Measurements from ENCODE around the gene CNNM3. TPM values are rescaled to one million over a fixed set of nuclear protein-coding genes. Genes with fewer than 3 reads are reported as not detected.

Gene CNNM3
- polyA plus RNA-seq, 4 donors: 5.7 to 36.8 (median 11.3) TPM

DNA sequence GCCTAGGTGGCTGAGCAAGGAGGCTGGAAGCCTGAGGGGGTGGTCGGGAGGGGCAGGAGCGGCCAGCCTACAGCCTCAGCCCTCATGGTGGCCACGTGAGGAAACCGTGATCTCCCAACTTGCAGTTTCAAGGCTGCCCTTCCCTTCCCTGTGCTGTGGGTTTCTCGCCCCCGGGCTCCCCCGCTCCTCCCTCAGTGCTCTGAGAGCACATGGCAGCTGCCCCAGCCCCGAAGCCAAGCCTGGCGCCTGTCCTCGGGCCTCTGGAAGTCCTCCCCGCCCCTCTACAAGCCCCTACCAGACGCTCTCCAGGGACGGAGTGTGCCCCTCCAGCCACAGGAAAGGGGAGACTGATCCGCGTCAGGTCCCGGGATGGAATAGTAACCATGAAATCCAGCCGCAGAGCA is 28.3 kb downstream of the CNNM3 start:
- Histone ChIP-seq H3K36me3 (ENCODE audit: control insufficient read depth in 3 of 3, insufficient read depth in 2 of 3, low read depth in 1 of 3, low read length in 3 of 3) (peaks cover 2 to 57% (median 5%) of the 10 kb centered on the region in 3 donors), H3K4me3 (ENCODE audit: low read depth in 1 of 3, low read length in 3 of 3) (no peak overlapping the region), H3K4me1 (ENCODE audit: control insufficient read depth in 3 of 3, insufficient read depth in 2 of 3, low read depth in 1 of 3, low read length in 2 of 3) (no peaks in the 10 kb centered on the region), H3K9me3 (ENCODE audit: control insufficient read depth in 2 of 2, insufficient read depth in 1 of 2, low read depth in 1 of 2, low read length in 1 of 2) (no peaks in the 10 kb centered on the region), H3K27ac (ENCODE audit: low read depth in 1 of 3, low read length in 2 of 3) (no peak overlapping the region), H3K27me3 (ENCODE audit: control insufficient read depth in 3 of 3, insufficient read depth in 3 of 3, low read length in 3 of 3) (no peaks in the 10 kb centered on the region)
- DNase-seq (no peak), FAIRE-seq (no peak)
- WGBS, 3 donors: 86 to 93% (median 88%) methylated on average over 16 to 17 of the region's 17 CpGs

DNA sequence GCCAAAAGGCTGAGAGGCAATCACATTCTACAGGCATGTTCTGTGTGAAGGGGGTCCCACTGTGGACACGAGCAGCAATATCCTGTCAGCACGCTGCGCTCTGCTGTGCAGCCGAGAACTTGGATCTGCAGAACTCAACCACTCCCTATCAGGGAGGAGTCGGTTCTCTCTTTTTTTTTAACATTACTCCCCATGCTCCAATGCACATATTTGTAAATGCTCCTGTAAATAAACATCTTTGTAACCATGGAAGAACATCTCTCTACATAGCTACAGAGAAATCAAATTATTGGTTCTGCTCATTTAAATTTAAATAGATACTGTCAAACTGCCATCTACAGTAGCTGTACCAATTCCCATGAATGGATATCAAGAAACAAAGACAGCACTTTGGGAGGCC is 30.8 kb downstream of the CNNM3 start:
- 90 to 97% (median 92%) methylated on average over 5 of the region's 5 CpGs for WGBS, 3 donors
- DNase-seq (no peak), FAIRE-seq (no peak)
- H3K9me3 ChIP-seq (ENCODE audit: control insufficient read depth in 2 of 2, insufficient read depth in 1 of 2, low read depth in 1 of 2, low read length in 1 of 2): no peaks in the 10 kb centered on the region
- peaks cover 7 to 53% (median 8%) of the 10 kb centered on the region in 3 donors for H3K36me3 ChIP-seq (ENCODE audit: control insufficient read depth in 3 of 3, insufficient read depth in 2 of 3, low read depth in 1 of 3, low read length in 3 of 3)
- H3K4me1 ChIP-seq (ENCODE audit: control insufficient read depth in 3 of 3, insufficient read depth in 2 of 3, low read depth in 1 of 3, low read length in 2 of 3): no peaks in the 10 kb centered on the region
- no peak overlapping the region for H3K4me3 ChIP-seq (ENCODE audit: low read depth in 1 of 3, low read length in 3 of 3)
- H3K27me3 ChIP-seq (ENCODE audit: control insufficient read depth in 3 of 3, insufficient read depth in 3 of 3, low read length in 3 of 3): no peaks in the 10 kb centered on the region
- H3K27ac ChIP-seq (ENCODE audit: low read depth in 1 of 3, low read length in 2 of 3): no peak overlapping the region

DNA sequence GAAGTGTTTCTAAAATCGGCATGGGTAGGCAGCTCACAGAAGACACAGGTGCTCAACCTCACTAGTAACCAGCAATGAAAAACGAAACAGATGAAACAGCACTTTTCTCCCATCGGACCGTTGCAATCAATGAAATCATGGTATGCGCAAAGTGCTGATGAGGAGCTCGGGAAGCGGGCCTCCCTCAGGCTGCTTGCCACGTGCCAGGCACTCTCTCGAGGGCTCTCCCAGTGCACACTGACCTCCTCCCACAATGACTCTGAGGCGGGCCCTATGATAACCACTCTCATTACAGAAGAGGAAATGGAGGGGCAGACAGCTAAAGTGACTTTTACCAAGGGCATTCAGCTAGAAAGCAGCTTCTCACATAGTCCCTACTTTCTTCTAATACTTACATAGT is 31.5 kb downstream of the CNNM3 start:
- no peak overlapping the region for H3K27ac ChIP-seq (ENCODE audit: low read depth in 1 of 3, low read length in 2 of 3)
- no peaks in the 10 kb centered on the region for H3K27me3 ChIP-seq (ENCODE audit: control insufficient read depth in 3 of 3, insufficient read depth in 3 of 3, low read length in 3 of 3)
- DNase-seq (no peak), FAIRE-seq (no peak)
- H3K9me3 ChIP-seq (ENCODE audit: control insufficient read depth in 2 of 2, insufficient read depth in 1 of 2, low read depth in 1 of 2, low read length in 1 of 2): no peaks in the 10 kb centered on the region
- H3K4me1 ChIP-seq (ENCODE audit: control insufficient read depth in 3 of 3, insufficient read depth in 2 of 3, low read depth in 1 of 3, low read length in 2 of 3): no peaks in the 10 kb centered on the region
- no peak overlapping the region for H3K4me3 ChIP-seq (ENCODE audit: low read depth in 1 of 3, low read length in 3 of 3)
- H3K36me3 ChIP-seq (ENCODE audit: control insufficient read depth in 3 of 3, insufficient read depth in 2 of 3, low read depth in 1 of 3, low read length in 3 of 3): peaks cover 7 to 54% (median 8%) of the 10 kb centered on the region in 3 donors
- WGBS, 3 donors: 83 to 84% (median 84%) methylated on average over 10 of the region's 10 CpGs

DNA sequence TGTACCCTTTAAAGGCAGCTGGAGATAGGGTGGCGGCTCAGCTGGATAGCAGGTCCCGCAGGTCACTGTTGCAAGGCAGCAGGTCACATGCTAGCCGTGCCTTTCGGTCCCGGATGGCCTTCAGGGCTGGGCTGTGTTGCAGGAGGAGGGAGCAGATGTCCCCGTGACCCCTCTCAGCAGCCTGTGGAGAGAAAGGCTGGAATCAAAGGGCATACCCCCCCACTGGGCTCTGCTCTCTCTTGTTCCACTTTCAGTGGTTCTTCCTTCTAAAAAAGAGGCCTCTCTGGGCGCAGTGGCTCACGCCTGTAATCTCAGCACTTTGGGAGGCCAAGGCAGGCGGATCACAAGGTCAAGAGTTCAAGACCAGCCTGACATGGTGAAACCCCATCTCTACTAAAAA is 32.2 kb downstream of the CNNM3 start:
- DNase-seq (no peak), FAIRE-seq (no peak)
- no peaks in the 10 kb centered on the region for H3K9me3 ChIP-seq (ENCODE audit: control insufficient read depth in 2 of 2, insufficient read depth in 1 of 2, low read depth in 1 of 2, low read length in 1 of 2)
- WGBS, 3 donors: 87 to 97% (median 91%) methylated on average over 9 of the region's 9 CpGs
- H3K27ac ChIP-seq (ENCODE audit: low read depth in 1 of 3, low read length in 2 of 3): no peak overlapping the region
- no peak overlapping the region for H3K4me3 ChIP-seq (ENCODE audit: low read depth in 1 of 3, low read length in 3 of 3)
- no peaks in the 10 kb centered on the region for H3K4me1 ChIP-seq (ENCODE audit: control insufficient read depth in 3 of 3, insufficient read depth in 2 of 3, low read depth in 1 of 3, low read length in 2 of 3)
- no peaks in the 10 kb centered on the region for H3K27me3 ChIP-seq (ENCODE audit: control insufficient read depth in 3 of 3, insufficient read depth in 3 of 3, low read length in 3 of 3)
- peaks cover 7 to 58% (median 15%) of the 10 kb centered on the region in 3 donors for H3K36me3 ChIP-seq (ENCODE audit: control insufficient read depth in 3 of 3, insufficient read depth in 2 of 3, low read depth in 1 of 3, low read length in 3 of 3)

DNA sequence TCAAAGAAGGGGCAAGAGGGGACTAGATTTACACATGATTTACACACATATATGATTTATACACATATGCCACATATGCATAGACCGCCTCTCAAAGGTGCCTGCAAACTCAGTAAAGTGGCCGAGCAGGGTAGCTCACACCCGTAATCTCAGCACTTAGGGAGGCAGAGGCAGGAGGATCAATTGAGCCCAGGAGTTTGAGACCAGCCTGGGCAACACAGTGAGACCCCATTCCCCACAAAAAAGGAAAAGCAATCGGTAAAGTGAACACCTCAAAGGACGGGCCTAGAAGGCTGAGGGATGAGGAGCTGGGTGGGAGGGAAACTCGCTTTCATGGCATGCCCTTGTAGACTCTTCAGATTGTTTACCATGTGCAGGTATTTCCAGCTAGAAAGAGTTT is 36.6 kb downstream of the CNNM3 start:
- DNase-seq (no peak), FAIRE-seq (no peak)
- Histone ChIP-seq H3K27me3 (ENCODE audit: control insufficient read depth in 3 of 3, insufficient read depth in 3 of 3, low read length in 3 of 3) (no peaks in the 10 kb centered on the region), H3K27ac (ENCODE audit: low read depth in 1 of 3, low read length in 2 of 3) (no peak overlapping the region), H3K4me3 (ENCODE audit: low read depth in 1 of 3, low read length in 3 of 3) (no peak overlapping the region), H3K9me3 (ENCODE audit: control insufficient read depth in 2 of 2, insufficient read depth in 1 of 2, low read depth in 1 of 2, low read length in 1 of 2) (no peaks in the 10 kb centered on the region), H3K36me3 (ENCODE audit: control insufficient read depth in 3 of 3, insufficient read depth in 2 of 3, low read depth in 1 of 3, low read length in 3 of 3) (peaks cover 3 to 39% (median 18%) of the 10 kb centered on the region in 3 donors), H3K4me1 (ENCODE audit: control insufficient read depth in 3 of 3, insufficient read depth in 2 of 3, low read depth in 1 of 3, low read length in 2 of 3) (peaks cover 0 to 11% (median 3%) of the 10 kb centered on the region in 3 donors)
- WGBS, 3 donors: 94 to 97% (median 97%) methylated on average over 6 of the region's 6 CpGs

DNA sequence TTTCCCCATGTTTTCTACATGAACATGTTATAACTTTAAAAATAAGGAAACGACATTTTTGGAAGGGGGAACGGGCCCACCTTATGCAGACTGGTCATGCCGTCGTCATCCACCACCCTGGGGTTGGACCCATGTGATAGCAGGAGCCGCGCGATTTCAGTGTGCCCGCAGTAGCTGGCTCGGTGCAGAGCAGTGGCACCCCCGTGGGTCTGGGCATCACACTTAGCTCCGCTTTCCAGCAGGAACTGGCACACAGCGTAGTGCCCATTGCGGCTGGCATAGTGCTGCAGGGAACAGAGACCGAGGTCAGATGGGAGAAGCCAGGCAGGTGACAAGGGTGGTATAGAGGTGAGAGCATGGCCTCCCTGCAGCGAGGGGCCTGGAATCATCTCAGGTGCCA is 37.3 kb downstream of the CNNM3 start:
- DNase-seq: no peak
- Histone ChIP-seq H3K4me1 (ENCODE audit: control insufficient read depth in 3 of 3, insufficient read depth in 2 of 3, low read depth in 1 of 3, low read length in 2 of 3) (peaks cover 0 to 11% (median 3%) of the 10 kb centered on the region in 3 donors), H3K9me3 (ENCODE audit: control insufficient read depth in 2 of 2, insufficient read depth in 1 of 2, low read depth in 1 of 2, low read length in 1 of 2) (no peaks in the 10 kb centered on the region), H3K27me3 (ENCODE audit: control insufficient read depth in 3 of 3, insufficient read depth in 3 of 3, low read length in 3 of 3) (no peaks in the 10 kb centered on the region), H3K36me3 (ENCODE audit: control insufficient read depth in 3 of 3, insufficient read depth in 2 of 3, low read depth in 1 of 3, low read length in 3 of 3) (peaks cover 2 to 34% (median 15%) of the 10 kb centered on the region in 3 donors), H3K4me3 (ENCODE audit: low read depth in 1 of 3, low read length in 3 of 3) (no peak overlapping the region), H3K27ac (ENCODE audit: low read depth in 1 of 3, low read length in 2 of 3) (no peak overlapping the region)
- FAIRE-seq: no peak
- WGBS, 3 donors: 95 to 97% (median 96%) methylated on average over 15 of the region's 15 CpGs

DNA sequence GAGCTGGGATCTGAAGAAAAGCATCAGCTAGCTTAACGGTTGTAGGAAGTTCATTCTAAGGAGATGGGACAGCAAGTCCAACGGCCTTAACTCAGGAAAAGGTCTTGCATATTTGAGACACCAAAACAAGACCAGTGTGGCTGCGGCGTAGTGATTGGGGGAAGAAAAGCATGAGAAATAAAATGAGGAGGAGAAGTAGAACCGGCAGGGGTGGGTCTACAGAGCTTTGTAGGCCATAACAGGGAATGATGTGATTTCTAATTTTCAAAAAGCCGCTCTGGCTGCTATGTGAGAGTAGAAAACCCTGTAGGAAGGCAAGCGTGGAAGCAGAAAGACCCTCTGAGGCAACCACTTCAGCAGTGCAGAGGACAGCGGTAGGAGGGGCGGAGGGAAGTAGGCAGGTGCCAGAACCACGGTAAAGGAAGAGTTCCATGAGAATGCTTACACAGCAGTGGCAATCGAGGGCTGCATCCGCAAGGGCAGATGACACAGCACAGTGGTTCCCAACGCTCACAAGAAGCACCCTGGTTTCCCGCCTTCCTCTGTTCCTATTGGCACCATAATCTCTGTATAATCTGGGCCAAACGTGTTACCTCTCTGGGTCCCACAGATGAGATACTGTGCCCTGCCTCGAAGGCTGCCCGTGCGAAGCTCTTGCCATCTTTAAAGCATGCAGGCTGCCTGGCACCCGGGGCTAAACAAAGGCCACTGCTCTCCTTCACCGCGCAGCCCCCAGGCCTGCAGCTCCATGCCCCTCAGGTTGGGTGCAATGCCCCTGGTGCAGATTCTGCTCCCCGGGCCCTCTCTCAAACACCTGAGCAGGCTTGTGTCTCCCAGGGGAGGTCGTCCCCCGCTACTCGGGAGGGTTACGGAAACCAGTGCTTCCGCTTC is 41.0 kb downstream of the CNNM3 start:
- peak overlapping the region; percentile 65 to 87 (median 81) for H3K27ac ChIP-seq (ENCODE audit: low read depth in 1 of 3, low read length in 2 of 3)
- FAIRE-seq (no peak), DNase-seq (peak; percentile 44 to 52)
- no peaks in the 10 kb centered on the region for H3K9me3 ChIP-seq (ENCODE audit: control insufficient read depth in 2 of 2, insufficient read depth in 1 of 2, low read depth in 1 of 2, low read length in 1 of 2)
- no peaks in the 10 kb centered on the region for H3K27me3 ChIP-seq (ENCODE audit: control insufficient read depth in 3 of 3, insufficient read depth in 3 of 3, low read length in 3 of 3)
- H3K4me1 ChIP-seq (ENCODE audit: control insufficient read depth in 3 of 3, insufficient read depth in 2 of 3, low read depth in 1 of 3, low read length in 2 of 3): peaks cover 0 to 28% (median 3%) of the 10 kb centered on the region in 3 donors
- H3K4me3 ChIP-seq (ENCODE audit: low read depth in 1 of 3, low read length in 3 of 3): peak overlapping the region; percentile 69 to 91 (median 72)
- H3K36me3 ChIP-seq (ENCODE audit: control insufficient read depth in 3 of 3, insufficient read depth in 2 of 3, low read depth in 1 of 3, low read length in 3 of 3): peaks cover 0 to 33% (median 10%) of the 10 kb centered on the region in 3 donors
- WGBS, 3 donors: 12 to 13% (median 13%) methylated on average over 27 of the region's 27 CpGs

DNA sequence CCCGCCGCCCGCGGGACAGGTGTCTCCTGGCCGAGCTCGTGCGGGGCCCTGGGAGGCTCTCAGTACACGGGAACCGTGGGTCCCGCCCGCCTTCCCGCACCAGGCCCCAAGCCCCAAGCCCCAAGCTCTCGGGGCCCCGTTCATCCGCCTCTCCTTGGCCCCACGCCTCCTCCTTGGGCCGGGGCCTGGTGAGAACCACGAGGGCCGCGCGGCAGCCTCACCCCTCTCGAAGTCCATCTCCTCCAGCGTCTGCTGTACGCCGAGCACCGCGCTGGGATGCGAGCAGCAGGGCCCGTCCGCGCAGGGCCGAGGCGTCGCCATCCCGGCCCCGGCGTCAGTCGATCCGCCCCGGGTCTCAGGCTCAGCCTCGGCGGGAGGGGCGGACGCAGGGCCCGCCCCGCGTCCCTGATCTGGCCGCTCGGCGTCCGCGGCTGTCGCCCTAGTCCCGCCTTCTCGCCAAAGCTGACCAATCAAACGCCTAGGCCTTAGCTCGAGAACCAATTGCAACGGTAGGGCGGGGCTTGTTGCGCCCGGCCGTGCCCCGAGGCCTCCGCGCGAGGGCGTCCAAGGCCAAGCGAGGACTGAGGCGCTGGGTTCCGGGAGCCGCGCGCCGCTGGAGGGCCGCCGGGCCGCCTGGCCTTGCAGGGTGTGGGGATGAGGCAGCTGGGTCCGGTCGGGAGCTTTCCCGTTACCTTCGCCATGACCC is 41.8 kb downstream of the CNNM3 start, which contains the start of gene ANKRD39:
Gene ANKRD39 (minus strand): TSS at position 350 of the 706 bp plus-strand sequence. CDS start 29 bp downstream, at position 321.
- peaks cover 0 to 29% (median 3%) of the 10 kb centered on the region in 3 donors for H3K4me1 ChIP-seq (ENCODE audit: control insufficient read depth in 3 of 3, insufficient read depth in 2 of 3, low read depth in 1 of 3, low read length in 2 of 3)
- FAIRE-seq: no peak
- peak; percentile 99 to 100 for DNase-seq
- H3K27me3 ChIP-seq (ENCODE audit: control insufficient read depth in 3 of 3, insufficient read depth in 3 of 3, low read length in 3 of 3): no peaks in the 10 kb centered on the region
- H3K36me3 ChIP-seq (ENCODE audit: control insufficient read depth in 3 of 3, insufficient read depth in 2 of 3, low read depth in 1 of 3, low read length in 3 of 3): peaks cover 0 to 30% (median 8%) of the 10 kb centered on the region in 3 donors
- peak within 1 kb of the TSS; percentile 69 to 91 (median 72) for H3K4me3 ChIP-seq (ENCODE audit: low read depth in 1 of 3, low read length in 3 of 3)
- WGBS, 3 donors: 1% methylated on average over 64 to 81 of the region's 81 CpGs
- peak within 1 kb of the TSS; percentile 65 to 88 (median 81) for H3K27ac ChIP-seq (ENCODE audit: low read depth in 1 of 3, low read length in 2 of 3)
- no peaks in the 10 kb centered on the region for H3K9me3 ChIP-seq (ENCODE audit: control insufficient read depth in 2 of 2, insufficient read depth in 1 of 2, low read depth in 1 of 2, low read length in 1 of 2)
